Activated CD8-positive, alpha-beta memory T cell treated with anti-CD3 and anti-CD28 coated beads, Interleukin-2, amount 50 U/mL, for 1 hour (primary cell): ENCODE data around the gene ZSCAN2.
A peak's percentile ranks its signal among the peaks of the same experiment; 100 is the strongest.
"Not testable (repeated sequence)": the region's sequence is repeated elsewhere in the genome, so short reads cannot be mapped to it uniquely, and the experiment has no call there.

Experiments
- DNase-seq: peaks from one replicate; pipeline ENCODE4 v3.0.0-alpha.2; 2020; ENCODE audit errors: extremely low read depth

Gene ZSCAN2

GRCh38 chr15:84600687-84601554, at the start of gene ZSCAN2:
ZSCAN2 (plus strand) TSS chr15:84601009; CDS start chr15:84603928, 2,919 bp downstream.
- DNase-seq, result peak; percentile 74

DNA sequence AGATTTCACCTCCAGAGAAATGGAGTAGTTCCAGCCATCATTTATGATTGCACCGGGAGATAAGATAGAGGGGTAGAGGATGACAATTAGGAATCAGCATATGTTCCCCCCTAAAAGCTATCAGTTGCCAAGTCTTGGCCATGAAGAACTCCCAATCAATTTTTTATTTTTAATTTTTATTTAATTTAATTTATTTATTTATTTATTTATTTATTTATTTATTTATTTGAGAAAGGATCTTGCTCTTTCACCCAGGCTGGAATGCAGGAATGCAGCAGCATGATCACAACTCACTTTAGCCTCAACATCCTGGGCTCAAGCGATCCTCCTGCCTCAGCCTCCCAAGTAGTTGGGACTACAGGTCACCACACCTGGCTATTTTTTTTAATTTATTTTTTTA, 49.2 kb upstream of the ZSCAN2 start:
- DNase-seq, result not testable (repeated sequence)

GRCh38 chr15:84552896-84553295, 47.9 kb upstream of the ZSCAN2 start:
- DNase-seq, result no peak

DNA sequence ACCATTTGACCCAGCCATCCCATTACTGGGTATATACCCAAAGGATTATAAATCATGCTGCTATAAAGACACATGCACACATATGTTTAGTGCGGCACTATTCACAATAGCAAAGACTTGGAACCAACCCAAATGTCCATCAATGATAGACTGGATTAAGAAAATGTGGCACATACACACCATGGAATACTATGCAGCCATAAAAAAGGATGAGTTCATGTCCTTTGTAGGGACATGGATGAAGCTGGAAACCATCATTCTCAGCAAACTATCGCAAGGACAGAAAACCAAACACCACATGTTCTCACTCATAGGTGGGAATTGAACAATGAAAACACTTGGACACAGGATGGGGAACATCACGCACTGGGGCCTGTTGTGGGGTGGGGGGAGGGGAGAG, 44.1 kb upstream of the ZSCAN2 start:
- not testable (repeated sequence) for DNase-seq

- DNase-seq, result not testable (repeated sequence)
Observed at GRCh38 chr15:84568021-84568420, 32.8 kb upstream of the ZSCAN2 start.

DNA sequence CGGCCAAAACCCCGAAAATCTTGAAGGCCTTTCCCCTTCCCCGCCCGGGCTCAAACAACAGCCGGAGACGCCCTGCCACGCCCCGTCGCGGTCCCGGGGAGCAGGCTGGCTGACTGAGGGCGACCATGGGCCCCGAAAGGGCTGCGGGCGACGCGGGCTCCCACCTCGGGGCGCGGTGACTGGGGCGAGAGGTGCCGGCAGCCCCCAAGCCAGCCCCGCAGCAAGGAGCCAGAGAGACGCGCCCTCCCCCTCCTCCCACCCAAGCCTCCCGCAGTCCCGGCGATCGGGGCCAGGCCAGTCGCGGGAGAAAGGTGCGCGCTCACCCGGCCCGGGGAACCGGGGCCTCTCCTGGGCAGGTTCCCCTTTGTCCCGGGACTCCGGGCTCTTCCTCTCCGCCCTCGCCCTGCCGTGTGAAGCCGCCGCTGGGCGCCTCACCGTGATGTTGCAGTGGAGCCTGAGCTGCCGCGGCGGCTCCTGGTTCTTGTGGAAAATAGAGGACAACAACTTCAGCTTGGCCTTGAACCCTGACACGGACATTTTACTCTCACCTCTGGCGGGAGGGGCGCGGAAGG, 30.6 kb upstream of the ZSCAN2 start:
- no peak for DNase-seq

GRCh38 chr15:84572231-84572630, 28.6 kb upstream of the ZSCAN2 start:
- DNase-seq, result no peak

DNA sequence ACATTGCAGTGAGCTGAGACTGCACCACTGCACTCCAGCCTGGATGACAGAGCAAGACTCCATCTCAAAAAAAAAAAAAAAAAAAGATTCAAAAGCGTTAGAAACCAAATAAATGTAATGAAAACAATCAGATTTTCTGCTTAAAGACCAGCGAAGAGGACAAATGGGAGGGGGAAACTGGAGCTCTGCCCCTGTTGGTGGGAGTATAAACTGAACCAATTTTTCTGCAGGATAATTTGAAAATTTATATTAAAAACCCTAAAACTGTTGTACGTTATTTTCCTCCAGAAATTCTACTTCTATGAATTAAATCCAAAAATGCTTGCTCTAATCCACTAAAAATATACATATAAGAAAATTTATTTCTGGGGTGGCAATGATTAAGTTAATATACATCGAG, 25.3 kb upstream of the ZSCAN2 start:
- DNase-seq, result no peak

DNA sequence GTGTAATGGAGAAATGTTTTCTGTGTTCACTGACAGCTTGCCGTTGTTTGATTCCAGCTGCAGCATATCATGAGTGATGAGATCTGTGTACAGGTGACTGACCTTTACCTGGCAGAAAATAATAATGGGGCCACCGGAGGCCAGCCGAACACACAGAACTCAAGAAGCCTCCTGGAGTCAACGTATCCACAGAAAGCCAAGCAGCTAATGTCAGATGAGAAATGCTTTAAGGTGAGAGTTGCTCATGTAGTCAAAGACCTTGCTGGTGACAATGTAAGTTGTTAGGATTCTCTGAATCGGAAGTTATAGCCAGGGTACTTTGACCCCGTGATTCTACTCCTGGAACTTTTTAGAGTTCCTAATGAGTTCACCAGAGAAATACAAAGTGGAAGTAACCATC, 22.9 kb upstream of the ZSCAN2 start:
- DNase-seq, result not testable (repeated sequence)

- DNase-seq, result not testable (repeated sequence)
Observed at GRCh38 chr15:84579261-84579721, 21.5 kb upstream of the ZSCAN2 start.

DNA sequence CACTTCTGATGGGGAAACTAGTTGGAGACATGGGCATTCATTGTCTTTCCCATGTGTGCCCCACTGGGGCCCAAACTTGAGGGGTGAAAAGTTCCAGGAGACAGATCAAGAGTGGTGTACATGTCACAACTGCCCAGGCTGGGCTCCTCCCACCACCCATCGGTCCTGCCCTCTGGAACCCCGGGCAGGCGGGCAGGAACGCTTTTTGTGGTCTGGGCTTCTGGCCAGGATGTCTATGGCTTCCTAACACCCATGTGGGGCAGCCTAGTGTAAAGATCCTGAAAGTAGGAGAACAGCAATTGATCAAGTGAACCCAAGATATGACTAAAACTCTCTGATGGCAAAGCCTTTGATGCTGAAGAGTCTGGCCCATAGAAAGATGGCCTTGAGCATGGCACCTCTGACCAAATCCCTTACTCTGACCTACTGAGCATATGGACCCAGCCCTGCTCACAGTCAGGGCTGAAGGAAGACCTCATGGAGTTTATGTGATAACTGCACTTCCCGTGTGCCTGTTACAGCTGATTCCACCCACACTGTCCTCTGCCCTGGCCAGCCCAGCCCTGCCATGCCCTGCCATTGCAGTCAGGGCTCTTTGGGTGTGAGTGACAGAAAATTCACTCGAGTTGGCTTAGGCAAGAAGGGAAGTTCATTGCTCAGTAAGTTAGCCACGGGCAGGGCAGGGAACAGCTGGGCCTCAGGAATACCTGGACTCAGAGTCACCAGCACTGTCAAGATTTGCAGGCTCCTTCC, 19.0 kb upstream of the ZSCAN2 start:
- not testable (repeated sequence) for DNase-seq

DNA sequence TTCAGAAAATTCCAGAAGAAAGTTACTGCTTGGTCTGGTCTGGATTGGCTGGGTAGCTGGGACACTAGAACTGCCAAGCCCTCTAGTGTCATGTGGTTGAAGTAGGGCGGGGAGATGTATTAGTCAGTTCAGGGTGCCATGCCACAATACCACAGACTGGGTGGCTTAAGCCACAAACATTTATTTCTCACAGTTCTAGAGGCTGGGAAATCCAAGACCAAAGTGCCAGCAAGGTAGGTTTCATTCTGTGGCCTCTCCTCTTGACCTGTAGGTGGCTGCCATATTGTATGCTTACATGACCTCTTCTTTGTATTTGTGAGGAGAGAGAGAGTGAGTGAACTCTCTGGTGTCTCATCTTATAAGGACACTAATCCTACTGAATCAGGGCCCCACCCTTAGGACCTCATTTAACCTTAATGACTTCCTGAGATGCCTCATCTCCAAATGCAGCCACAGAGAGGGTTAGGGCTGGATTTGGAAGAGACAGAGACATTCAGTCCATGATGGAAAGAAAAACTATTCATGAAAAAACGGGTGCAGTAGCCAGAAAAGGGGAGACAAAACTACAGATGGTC, 18.1 kb upstream of the ZSCAN2 start:
- DNase-seq, result no peak

DNA sequence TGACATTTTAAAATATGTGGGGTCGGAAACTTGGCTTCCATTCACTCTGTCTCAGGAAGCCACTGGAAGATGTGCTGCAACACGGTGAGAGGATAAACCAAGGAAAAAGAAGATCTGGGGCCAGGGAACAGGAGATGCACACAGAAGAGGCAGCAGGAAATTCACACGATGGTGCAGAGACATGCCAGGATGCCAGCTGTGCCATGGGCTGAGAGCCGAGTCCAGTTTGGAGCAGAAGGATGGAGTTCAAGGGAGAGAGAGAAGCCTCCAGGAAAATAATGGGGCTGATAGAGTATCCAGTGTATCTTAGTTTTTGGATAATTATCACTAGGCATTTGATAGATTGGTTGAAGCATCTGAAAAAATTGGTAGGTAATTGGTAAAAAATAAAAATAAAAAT, 16.9 kb upstream of the ZSCAN2 start:
- not testable (repeated sequence) for DNase-seq

GRCh38 chr15:84586696-84587095, 14.1 kb upstream of the ZSCAN2 start:
- DNase-seq, result no peak

GRCh38 chr15:84588053-84588874, 12.5 kb upstream of the ZSCAN2 start:
- peak; percentile 60 for DNase-seq

DNA sequence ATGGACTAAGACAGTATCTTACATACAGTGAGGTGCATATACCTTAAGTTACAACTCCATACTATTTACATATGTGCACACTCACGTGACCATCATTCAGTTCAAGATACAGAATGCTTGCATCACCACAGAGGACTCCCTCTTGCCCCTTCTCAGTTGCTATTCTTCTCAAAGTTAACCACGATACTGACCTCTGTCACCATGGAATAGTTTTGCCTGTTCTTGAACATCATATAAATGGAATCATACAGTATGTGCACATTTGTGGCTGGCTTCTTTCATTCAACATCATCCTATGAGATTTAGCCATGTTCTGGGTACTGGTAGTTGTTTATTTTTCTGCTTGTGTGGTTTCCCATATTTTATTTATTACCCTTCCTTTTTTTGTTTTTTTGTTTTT, 10.4 kb upstream of the ZSCAN2 start:
- DNase-seq, result no peak

DNA sequence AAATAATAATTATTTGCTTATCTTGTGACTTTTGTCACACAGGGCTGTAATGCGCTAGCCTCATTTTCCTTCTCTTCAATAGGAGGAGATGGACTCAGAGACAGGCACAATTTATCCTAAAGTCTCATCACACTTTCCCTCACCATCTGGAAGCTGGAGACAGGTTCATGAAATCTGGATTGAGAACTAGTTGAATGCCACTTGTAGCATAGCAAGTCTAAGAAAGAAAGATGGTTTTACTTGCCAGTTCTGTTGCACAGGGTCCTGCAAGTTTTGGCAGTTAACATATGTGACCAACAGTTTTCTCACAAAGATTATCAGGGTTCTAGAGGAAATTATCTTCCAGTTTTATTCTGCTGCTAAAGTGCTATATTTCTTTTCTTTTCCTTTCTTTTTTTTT, 9.0 kb upstream of the ZSCAN2 start:
- DNase-seq, result no peak

- DNase-seq, result no peak
Observed at GRCh38 chr15:84594617-84595290, 6.1 kb upstream of the ZSCAN2 start.

DNA sequence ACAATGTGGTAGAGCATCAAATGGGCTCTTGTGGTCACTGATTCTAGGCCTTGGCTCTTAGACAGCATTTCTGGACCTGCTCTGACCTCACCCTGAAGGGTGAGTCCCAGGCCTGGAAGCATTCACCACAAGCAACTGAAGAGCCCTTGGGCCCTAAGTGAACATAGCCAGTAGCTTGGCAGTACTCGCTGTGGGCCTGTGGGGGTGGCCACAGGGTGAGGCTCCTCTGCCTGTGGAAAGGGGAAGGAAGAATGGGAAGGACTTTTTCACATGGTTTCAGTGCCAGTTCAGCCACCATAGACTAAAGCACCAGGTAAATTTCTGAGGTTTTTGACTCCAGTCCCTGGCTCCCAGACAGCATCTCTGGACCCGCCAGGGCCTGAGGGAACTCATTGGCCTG, 5.1 kb upstream of the ZSCAN2 start:
- DNase-seq, result no peak

GRCh38 chr15:84597296-84597695, 3.5 kb upstream of the ZSCAN2 start:
- no peak for DNase-seq

- no peak for DNase-seq
Observed at GRCh38 chr15:84598250-84598649, 2.6 kb upstream of the ZSCAN2 start.
